ENCODE measurements around the gene TRIM49D1. TPM values are rescaled to one million over a fixed set of nuclear protein-coding genes. Genes with fewer than 3 reads are reported as not detected.

The TRIM49D1 gene, protein sequence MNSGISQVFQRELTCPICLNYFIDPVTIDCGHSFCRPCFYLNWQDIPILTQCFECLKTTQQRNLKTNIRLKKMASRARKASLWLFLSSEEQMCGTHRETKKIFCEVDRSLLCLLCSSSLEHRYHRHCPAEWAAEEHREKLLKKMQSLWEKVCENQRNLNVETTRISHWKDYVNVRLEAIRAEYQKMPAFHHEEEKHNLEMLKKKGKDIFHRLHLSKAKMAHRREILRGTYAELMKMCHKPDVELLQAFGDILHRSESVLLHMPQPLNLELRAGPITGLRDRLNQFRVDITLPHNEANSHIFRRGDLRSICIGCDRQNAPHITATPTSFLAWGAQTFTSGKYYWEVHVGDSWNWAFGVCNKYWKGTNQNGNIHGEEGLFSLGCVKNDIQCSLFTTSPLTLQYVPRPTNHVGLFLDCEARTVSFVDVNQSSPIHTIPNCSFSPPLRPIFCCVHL
- total RNA-seq, result not detected in 2 replicates

GRCh38 chr11:89922195-89922660 lies at the start of gene TRIM49D1:
TSS of gene TRIM49D1 (minus strand) at chr11:89922245. CDS start at chr11:89917710, 4,535 bp downstream.

DNA sequence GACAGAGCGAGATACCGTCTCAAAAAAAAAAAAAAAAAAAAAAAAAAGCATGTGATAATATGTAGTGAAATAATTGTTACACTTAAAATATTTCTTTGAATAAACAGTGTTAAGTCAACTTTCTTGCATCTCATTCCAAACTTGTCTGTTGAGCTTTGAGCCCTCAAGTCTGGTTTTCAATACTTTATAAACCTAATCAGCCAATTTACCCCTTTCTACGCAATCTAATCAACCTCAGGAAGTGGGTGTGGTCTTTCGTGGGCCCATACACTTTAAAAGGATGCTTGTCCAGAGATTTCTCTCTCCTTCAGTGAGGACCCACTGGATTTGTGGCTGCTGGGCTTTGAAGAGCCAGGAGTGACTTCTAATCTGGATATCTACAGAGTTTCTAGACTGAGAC lies 43.7 kb upstream of the TRIM49D1 start, which contains the start of gene TRIM64:
Gene TRIM64 (plus strand): TSS at position 301 of the 400 bp plus-strand sequence. CDS start 2,467 bp downstream, outside the sequence.

DNA sequence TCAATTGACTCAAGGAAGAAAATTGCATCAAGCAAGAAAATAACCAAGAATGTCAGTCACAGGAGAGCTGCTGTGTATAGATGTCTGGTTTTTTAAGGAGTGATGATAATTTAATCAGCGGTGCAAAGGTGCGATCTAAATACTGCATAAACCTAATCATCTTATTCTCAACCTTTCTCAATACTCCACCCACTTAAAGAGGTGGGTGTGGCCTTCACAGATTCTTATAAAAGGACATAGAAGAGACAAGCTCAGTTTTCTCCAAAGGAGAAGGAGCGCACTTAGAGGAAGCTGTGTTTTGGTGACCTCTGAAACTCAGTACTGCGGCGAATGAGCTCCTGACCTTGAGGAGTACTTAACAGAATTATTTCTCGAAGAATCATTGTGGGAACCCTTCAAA lies 1.7 kb upstream of the TRIM49D1 start, which contains the start of gene TRIM49D2:
Gene TRIM49D2 (plus strand): TSS at position 301 of the 400 bp plus-strand sequence. CDS start 2,698 bp downstream, outside the sequence.

Small RNA genes lying within 50 kb of the gene (small RNA-seq; reads per million reads assigned to genes)
- not detected for gene AP004607.1

Other genes with a start within 250 kb of the TRIM49D1 start
- gene TRIM77, start 211.9 kb downstream of the TRIM49D1 start, total RNA-seq, result not detected in 2 replicates
- gene TRIM49, start 113.7 kb downstream of the TRIM49D1 start, total RNA-seq, result not detected in 2 replicates
- not detected in 2 replicates for gene TRIM64B, start 43.8 kb downstream of the TRIM49D1 start, total RNA-seq
- not detected in 2 replicates for gene TRIM49D2, start 1.8 kb upstream of the TRIM49D1 start, total RNA-seq
- gene TRIM64, start 43.8 kb upstream of the TRIM49D1 start, total RNA-seq, result not detected in 2 replicates
- gene TRIM49C, start 108.9 kb upstream of the TRIM49D1 start, total RNA-seq, result not detected in 2 replicates
- gene UBTFL1, start 163.7 kb upstream of the TRIM49D1 start, total RNA-seq, result not detected in 2 replicates
- gene NAALAD2, start 212.4 kb upstream of the TRIM49D1 start, total RNA-seq, result 0.22 and 0.26 TPM in 2 replicates

Data from articular chondrocyte of knee joint (primary cell).